DOHH2 (cell line): ENCODE measurements around the gene SEMG2.

Source experiments
- EZH2phosphoT487 ChIP-seq: fragments of 200-600 bp; sonication (generic); IDR thresholded peaks from 2 replicates; pipeline ENCODE4 v1.6.1; 2017; ENCODE audit warnings: borderline replicate concordance, mild to moderate bottlenecking, antibody characterized with exemption, low read length, moderate library complexity, mixed read lengths
- TF ChIP-seq, protein P1 (sequence below): fragments of 200-600 bp; sonication (generic); IDR thresholded peaks from one replicate; pipeline ENCODE4 v1.5.1; 2014; ENCODE audit warnings: antibody characterized with exemption, mild to moderate bottlenecking, low read depth, low read length; ENCODE audit not compliant: poor library complexity, severe bottlenecking

GRCh38 chr20:45209924-45210323 lies 11.2 kb upstream of the SEMG2 start:
- TF ChIP-seq, protein P1, sequence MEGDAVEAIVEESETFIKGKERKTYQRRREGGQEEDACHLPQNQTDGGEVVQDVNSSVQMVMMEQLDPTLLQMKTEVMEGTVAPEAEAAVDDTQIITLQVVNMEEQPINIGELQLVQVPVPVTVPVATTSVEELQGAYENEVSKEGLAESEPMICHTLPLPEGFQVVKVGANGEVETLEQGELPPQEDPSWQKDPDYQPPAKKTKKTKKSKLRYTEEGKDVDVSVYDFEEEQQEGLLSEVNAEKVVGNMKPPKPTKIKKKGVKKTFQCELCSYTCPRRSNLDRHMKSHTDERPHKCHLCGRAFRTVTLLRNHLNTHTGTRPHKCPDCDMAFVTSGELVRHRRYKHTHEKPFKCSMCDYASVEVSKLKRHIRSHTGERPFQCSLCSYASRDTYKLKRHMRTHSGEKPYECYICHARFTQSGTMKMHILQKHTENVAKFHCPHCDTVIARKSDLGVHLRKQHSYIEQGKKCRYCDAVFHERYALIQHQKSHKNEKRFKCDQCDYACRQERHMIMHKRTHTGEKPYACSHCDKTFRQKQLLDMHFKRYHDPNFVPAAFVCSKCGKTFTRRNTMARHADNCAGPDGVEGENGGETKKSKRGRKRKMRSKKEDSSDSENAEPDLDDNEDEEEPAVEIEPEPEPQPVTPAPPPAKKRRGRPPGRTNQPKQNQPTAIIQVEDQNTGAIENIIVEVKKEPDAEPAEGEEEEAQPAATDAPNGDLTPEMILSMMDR = no peak
- TF ChIP-seq EZH2phosphoT487 = no peak
